ENCODE data around the gene PRICKLE2. TPM values are rescaled to one million over a fixed set of nuclear protein-coding genes. Genes with fewer than 3 reads are reported as not detected.

Gene PRICKLE2
- total RNA-seq, 1 experiment from 2014 or later = 5.6 TPM

DNA sequence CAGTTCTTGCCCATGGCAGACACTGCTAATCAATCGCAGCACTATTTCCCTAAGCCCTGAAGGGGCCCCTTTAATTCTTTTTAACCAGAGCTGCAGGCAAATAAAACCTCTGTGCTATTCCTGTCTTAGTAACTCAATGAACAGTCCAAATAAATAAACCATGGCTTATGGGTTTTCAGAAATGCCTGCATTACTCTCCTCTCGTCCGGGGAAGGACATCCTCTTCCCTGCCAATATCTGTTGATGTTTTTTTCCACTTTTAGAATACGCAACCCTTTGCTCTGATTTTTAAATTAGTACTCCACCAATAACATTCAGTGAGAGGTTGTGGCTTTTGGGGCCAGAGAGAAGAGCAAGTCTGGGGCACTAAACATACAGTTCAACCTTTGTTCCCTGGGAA, 35.2 kb upstream of the PRICKLE2 start:
- DNase-seq (ENCODE audit: low spot score) (no peak), ATAC-seq (no peak)
- ChIA-PET CTCF (no interaction called here), POLR2A (no interaction called here)
- Mint-ChIP-seq H3K4me1 (no peaks in the 10 kb centered on the region), H3K36me3 (no peaks in the 10 kb centered on the region), H3K9me3 (0 out of 2 replicates have a peak, but pooled peaks cover 4% of the 10 kb centered on the region), H3K27me3 (ENCODE audit: low read depth) (no peaks in the 10 kb centered on the region; the same call in 1 of the 2 replicates), H3K27ac (no peak overlapping the region), H3K4me3 (no peak overlapping the region)
- no peak for TF ChIP-seq ZBTB21 (CRISPR knock-in tag; IDR thresholded peaks at IDR 0.05; ENCODE audit: borderline replicate concordance)
- TF ChIP-seq ZNF232 (CRISPR knock-in tag; IDR thresholded peaks at IDR 0.05) = no peak
- TF ChIP-seq, protein P1, sequence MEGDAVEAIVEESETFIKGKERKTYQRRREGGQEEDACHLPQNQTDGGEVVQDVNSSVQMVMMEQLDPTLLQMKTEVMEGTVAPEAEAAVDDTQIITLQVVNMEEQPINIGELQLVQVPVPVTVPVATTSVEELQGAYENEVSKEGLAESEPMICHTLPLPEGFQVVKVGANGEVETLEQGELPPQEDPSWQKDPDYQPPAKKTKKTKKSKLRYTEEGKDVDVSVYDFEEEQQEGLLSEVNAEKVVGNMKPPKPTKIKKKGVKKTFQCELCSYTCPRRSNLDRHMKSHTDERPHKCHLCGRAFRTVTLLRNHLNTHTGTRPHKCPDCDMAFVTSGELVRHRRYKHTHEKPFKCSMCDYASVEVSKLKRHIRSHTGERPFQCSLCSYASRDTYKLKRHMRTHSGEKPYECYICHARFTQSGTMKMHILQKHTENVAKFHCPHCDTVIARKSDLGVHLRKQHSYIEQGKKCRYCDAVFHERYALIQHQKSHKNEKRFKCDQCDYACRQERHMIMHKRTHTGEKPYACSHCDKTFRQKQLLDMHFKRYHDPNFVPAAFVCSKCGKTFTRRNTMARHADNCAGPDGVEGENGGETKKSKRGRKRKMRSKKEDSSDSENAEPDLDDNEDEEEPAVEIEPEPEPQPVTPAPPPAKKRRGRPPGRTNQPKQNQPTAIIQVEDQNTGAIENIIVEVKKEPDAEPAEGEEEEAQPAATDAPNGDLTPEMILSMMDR (IDR thresholded peaks at IDR 0.05) = no peak
- TF ChIP-seq, protein P2, sequence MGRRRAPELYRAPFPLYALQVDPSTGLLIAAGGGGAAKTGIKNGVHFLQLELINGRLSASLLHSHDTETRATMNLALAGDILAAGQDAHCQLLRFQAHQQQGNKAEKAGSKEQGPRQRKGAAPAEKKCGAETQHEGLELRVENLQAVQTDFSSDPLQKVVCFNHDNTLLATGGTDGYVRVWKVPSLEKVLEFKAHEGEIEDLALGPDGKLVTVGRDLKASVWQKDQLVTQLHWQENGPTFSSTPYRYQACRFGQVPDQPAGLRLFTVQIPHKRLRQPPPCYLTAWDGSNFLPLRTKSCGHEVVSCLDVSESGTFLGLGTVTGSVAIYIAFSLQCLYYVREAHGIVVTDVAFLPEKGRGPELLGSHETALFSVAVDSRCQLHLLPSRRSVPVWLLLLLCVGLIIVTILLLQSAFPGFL (CRISPR knock-in tag; IDR thresholded peaks at IDR 0.05; ENCODE audit: borderline replicate concordance) = no peak
- TF ChIP-seq, protein P3, sequence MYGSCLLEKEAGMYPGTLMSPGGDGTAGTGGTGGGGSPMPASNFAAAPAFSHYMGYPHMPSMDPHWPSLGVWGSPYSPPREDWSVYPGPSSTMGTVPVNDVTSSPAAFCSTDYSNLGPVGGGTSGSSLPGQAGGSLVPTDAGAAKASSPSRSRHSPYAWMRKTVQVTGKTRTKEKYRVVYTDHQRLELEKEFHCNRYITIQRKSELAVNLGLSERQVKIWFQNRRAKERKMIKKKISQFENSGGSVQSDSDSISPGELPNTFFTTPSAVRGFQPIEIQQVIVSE (CRISPR knock-in tag; IDR thresholded peaks at IDR 0.05; ENCODE audit: borderline replicate concordance) = no peak
- no peak for TF ChIP-seq FOXP1 (CRISPR knock-in tag; IDR thresholded peaks at IDR 0.05; ENCODE audit: borderline replicate concordance)
- TF ChIP-seq TEAD4 (CRISPR knock-in tag; IDR thresholded peaks at IDR 0.05) = no peak
- no peak for TF ChIP-seq TP53 (CRISPR knock-in tag; IDR thresholded peaks at IDR 0.05)
- TF ChIP-seq FOXK1 (CRISPR knock-in tag; IDR thresholded peaks at IDR 0.05) = no peak

DNA sequence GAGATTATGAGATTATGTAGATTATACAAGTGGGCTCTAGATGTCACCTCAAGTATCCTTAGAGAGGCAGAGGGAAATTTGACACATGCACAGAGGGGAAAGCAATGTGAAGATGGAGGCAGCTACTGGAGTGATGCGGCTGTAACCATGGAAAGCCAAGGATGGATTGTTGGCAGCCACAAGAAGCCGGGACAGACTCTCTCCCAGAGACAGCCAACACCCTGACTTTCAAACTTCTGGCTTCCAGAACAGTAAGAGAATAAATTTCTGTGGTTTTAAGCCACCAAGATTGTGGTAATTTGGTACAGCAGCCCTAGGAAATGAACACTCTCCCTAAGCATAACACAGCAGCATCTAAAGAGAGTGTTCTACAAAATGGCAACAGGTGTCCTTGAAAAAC, 34.4 kb upstream of the PRICKLE2 start:
- Mint-ChIP-seq H3K4me3 (no peak overlapping the region), H3K27ac (no peak overlapping the region), H3K27me3 (ENCODE audit: low read depth) (no peaks in the 10 kb centered on the region; the same call in 1 of the 2 replicates), H3K4me1 (no peaks in the 10 kb centered on the region), H3K36me3 (no peaks in the 10 kb centered on the region), H3K9me3 (0 out of 2 replicates have a peak, but pooled peaks cover 4% of the 10 kb centered on the region)
- DNase-seq (ENCODE audit: low spot score) (no peak), ATAC-seq (no peak)
- ChIA-PET CTCF (no interaction called here), POLR2A (no interaction called here)
- no peak for TF ChIP-seq KAT7 (CRISPR knock-in tag; IDR thresholded peaks at IDR 0.05; ENCODE audit: borderline replicate concordance)
- TF ChIP-seq, protein P4, sequence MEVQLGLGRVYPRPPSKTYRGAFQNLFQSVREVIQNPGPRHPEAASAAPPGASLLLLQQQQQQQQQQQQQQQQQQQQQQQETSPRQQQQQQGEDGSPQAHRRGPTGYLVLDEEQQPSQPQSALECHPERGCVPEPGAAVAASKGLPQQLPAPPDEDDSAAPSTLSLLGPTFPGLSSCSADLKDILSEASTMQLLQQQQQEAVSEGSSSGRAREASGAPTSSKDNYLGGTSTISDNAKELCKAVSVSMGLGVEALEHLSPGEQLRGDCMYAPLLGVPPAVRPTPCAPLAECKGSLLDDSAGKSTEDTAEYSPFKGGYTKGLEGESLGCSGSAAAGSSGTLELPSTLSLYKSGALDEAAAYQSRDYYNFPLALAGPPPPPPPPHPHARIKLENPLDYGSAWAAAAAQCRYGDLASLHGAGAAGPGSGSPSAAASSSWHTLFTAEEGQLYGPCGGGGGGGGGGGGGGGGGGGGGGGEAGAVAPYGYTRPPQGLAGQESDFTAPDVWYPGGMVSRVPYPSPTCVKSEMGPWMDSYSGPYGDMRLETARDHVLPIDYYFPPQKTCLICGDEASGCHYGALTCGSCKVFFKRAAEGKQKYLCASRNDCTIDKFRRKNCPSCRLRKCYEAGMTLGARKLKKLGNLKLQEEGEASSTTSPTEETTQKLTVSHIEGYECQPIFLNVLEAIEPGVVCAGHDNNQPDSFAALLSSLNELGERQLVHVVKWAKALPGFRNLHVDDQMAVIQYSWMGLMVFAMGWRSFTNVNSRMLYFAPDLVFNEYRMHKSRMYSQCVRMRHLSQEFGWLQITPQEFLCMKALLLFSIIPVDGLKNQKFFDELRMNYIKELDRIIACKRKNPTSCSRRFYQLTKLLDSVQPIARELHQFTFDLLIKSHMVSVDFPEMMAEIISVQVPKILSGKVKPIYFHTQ (CRISPR knock-in tag; IDR thresholded peaks at IDR 0.05) = no peak
- TF ChIP-seq, protein P5, sequence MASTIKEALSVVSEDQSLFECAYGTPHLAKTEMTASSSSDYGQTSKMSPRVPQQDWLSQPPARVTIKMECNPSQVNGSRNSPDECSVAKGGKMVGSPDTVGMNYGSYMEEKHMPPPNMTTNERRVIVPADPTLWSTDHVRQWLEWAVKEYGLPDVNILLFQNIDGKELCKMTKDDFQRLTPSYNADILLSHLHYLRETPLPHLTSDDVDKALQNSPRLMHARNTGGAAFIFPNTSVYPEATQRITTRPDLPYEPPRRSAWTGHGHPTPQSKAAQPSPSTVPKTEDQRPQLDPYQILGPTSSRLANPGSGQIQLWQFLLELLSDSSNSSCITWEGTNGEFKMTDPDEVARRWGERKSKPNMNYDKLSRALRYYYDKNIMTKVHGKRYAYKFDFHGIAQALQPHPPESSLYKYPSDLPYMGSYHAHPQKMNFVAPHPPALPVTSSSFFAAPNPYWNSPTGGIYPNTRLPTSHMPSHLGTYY (CRISPR knock-in tag; IDR thresholded peaks at IDR 0.05) = no peak

DNA sequence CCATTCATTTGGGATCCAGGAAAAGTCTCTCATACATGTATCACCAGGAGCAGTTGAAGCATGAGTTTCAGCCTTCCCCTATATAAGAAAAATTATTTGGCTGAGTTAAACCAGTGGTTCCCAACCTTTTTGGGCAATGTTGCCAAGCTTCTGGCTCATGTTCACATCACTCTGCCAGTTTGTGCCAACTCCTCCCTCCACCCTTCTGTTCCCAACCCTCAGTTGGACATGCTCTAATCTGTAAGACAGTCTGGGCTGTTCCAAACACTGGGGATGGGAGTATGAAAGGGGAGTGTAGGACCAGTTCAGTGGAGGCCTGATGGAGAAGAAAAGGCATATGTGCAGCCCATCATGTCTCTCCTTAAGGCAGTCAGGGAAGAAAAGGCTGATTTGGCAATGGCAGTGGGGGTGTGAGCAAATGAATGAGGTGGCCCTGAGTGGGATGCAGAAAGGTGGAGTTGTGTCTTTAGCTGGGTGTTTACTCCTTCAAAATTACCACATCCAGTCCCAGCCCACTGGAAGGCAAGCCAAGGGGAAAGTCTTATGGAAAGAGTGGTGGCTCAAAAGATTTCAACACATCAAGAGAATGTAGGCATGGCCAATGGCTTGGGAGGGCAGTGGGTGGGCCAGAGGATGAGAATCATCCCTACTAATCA, 32.0 kb upstream of the PRICKLE2 start:
- Mint-ChIP-seq H3K36me3 (no peaks in the 10 kb centered on the region), H3K27me3 (ENCODE audit: low read depth) (no peaks in the 10 kb centered on the region; the same call in 1 of the 2 replicates), H3K4me3 (no peak overlapping the region), H3K27ac (no peak overlapping the region), H3K4me1 (no peaks in the 10 kb centered on the region), H3K9me3 (0 out of 2 replicates have a peak, but pooled peaks cover 4% of the 10 kb centered on the region)
- DNase-seq (ENCODE audit: low spot score) (no peak), ATAC-seq (no peak)
- ChIA-PET CTCF (no interaction called here), POLR2A (no interaction called here)
- TF ChIP-seq, protein P6, sequence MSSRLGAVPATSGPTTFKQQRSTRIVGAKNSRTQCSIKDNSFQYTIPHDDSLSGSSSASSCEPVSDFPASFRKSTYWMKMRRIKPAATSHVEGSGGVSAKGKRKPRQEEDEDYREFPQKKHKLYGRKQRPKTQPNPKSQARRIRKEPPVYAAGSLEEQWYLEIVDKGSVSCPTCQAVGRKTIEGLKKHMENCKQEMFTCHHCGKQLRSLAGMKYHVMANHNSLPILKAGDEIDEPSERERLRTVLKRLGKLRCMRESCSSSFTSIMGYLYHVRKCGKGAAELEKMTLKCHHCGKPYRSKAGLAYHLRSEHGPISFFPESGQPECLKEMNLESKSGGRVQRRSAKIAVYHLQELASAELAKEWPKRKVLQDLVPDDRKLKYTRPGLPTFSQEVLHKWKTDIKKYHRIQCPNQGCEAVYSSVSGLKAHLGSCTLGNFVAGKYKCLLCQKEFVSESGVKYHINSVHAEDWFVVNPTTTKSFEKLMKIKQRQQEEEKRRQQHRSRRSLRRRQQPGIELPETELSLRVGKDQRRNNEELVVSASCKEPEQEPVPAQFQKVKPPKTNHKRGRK (CRISPR knock-in tag; IDR thresholded peaks at IDR 0.05; ENCODE audit: borderline replicate concordance) = no peak
- no peak for TF ChIP-seq CBFB (CRISPR knock-in tag; IDR thresholded peaks at IDR 0.05; ENCODE audit: low read depth)
- TF ChIP-seq ZNF671 (CRISPR knock-in tag; IDR thresholded peaks at IDR 0.05) = no peak
- TF ChIP-seq RELA (CRISPR knock-in tag; IDR thresholded peaks at IDR 0.05; ENCODE audit: borderline replicate concordance) = no peak
- TF ChIP-seq, protein P7, sequence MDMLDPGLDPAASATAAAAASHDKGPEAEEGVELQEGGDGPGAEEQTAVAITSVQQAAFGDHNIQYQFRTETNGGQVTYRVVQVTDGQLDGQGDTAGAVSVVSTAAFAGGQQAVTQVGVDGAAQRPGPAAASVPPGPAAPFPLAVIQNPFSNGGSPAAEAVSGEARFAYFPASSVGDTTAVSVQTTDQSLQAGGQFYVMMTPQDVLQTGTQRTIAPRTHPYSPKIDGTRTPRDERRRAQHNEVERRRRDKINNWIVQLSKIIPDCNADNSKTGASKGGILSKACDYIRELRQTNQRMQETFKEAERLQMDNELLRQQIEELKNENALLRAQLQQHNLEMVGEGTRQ (CRISPR knock-in tag; IDR thresholded peaks at IDR 0.05) = no peak
- TF ChIP-seq ESRRA (CRISPR knock-in tag; IDR thresholded peaks at IDR 0.05; ENCODE audit: borderline replicate concordance) = no peak
- TF ChIP-seq KAT7 (CRISPR knock-in tag; IDR thresholded peaks at IDR 0.05; ENCODE audit: borderline replicate concordance) = no peak
- TF ChIP-seq JAZF1 (CRISPR knock-in tag; IDR thresholded peaks at IDR 0.05) = no peak
- TF ChIP-seq TEAD4 (CRISPR knock-in tag; IDR thresholded peaks at IDR 0.05) = no peak
